GM12864 (cell line): ENCODE measurements around the gene USP3.

Experiments used
- DNase-seq: peaks from one replicate; pipeline ENCODE4 v3.0.0-alpha.2; 2011; ENCODE audit warnings: low read depth
- H3K4me3 ChIP-seq: 2 replicates; pipeline ENCODE4 v1.5.1; 2011; ENCODE audit warnings: mild to moderate bottlenecking, low read depth, low read length, control low read depth
- TF ChIP-seq, protein P1 (sequence below): IDR thresholded peaks from 2 replicates; pipeline ENCODE4 v1.5.1; 2011; ENCODE audit warnings: low read depth, mild to moderate bottlenecking, moderate library complexity, low read length, control low read depth, inconsistent platforms; ENCODE audit errors: missing control alignments

Gene USP3

DNA sequence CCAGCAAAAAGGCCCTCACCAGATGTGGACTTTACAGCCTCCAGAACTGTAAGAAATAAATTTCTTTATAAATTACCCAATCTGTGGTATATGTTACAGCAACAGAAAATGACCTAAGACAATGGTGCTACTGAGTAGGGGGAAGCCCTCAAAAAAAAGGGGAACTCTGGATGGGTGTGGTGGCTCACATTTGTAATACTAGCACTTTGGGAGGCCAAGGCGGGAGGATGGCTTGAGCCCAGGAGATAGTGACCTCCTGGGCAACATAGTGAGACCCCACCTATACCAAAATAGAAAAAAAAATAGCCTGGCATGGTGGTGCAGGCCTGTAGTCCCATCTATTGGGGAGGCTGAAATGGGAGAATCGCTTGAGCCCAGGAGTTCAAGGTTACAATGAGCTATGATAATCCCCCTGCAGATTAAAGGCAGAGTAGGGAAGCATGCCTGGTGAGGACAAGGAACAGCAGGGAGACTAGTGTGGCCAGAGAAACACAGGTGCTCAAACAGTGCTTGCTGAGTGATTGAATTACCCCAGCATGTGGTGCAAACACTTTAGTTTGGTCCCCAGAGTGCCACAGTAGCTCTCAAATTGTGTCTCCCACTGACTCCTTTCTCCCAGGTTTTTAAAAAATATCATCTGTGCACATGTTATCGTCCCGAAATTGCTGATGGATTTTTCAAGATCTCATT lies 13.9 kb upstream of the USP3 start:
- TF ChIP-seq, protein P1, sequence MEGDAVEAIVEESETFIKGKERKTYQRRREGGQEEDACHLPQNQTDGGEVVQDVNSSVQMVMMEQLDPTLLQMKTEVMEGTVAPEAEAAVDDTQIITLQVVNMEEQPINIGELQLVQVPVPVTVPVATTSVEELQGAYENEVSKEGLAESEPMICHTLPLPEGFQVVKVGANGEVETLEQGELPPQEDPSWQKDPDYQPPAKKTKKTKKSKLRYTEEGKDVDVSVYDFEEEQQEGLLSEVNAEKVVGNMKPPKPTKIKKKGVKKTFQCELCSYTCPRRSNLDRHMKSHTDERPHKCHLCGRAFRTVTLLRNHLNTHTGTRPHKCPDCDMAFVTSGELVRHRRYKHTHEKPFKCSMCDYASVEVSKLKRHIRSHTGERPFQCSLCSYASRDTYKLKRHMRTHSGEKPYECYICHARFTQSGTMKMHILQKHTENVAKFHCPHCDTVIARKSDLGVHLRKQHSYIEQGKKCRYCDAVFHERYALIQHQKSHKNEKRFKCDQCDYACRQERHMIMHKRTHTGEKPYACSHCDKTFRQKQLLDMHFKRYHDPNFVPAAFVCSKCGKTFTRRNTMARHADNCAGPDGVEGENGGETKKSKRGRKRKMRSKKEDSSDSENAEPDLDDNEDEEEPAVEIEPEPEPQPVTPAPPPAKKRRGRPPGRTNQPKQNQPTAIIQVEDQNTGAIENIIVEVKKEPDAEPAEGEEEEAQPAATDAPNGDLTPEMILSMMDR = no peak
- DNase-seq = no peak
- no peak overlapping the region for H3K4me3 ChIP-seq

DNA sequence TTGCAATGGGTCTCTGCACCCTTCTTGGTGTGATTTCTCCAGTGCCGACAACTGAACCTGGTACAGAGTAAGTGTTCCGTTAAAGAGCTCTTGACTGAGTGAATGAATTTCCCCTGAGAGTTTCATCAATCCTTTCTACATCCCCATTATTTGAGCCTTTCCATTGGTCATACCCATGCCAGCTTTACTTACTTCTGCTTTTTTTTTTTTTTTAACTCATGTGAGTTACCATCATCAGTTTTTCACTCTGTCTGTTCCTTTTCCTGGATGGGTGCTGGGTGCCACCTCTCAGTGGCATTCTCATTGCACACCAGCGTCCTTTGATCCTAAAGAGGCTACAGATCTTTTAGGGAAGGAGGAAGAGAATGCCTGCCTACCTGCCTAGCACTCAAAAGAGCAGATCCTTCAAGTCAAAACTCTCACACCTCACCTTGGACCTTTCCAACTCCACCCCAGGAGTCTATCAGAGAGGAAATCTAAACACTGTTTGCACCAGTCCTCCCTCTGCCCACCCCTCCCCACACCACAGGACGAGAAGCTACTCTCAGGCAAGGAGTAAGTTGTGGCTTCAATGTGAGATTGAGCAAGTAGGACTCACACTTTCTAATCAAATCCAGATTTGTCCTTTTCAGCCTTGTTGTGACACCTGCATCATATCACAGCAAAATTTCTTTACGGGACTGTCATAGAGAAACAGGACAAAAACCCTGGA lies 13.1 kb upstream of the USP3 start:
- no peak overlapping the region for H3K4me3 ChIP-seq
- no peak for DNase-seq
- TF ChIP-seq, protein P1 = no peak

DNA sequence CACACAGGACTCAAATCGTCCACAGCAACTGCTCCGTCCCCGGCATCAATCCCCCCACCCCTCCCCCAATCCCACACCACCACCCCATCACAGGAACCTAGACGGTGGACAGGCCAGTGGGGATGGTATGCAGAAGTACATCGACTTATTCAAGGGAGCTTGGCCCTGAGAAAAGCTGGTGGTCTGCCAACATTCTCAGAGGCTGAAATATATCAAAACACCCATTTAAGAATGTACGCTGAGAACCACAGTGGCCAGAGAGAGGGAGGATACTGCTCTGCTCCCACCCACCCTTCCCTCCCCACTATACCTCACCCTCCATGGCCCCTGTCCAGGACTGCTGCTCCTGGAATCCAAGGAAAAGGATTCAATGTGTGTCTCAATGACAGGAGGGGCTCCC lies 12.4 kb upstream of the USP3 start:
- DNase-seq = no peak
- TF ChIP-seq, protein P1 = no peak
- no peak overlapping the region for H3K4me3 ChIP-seq

DNA sequence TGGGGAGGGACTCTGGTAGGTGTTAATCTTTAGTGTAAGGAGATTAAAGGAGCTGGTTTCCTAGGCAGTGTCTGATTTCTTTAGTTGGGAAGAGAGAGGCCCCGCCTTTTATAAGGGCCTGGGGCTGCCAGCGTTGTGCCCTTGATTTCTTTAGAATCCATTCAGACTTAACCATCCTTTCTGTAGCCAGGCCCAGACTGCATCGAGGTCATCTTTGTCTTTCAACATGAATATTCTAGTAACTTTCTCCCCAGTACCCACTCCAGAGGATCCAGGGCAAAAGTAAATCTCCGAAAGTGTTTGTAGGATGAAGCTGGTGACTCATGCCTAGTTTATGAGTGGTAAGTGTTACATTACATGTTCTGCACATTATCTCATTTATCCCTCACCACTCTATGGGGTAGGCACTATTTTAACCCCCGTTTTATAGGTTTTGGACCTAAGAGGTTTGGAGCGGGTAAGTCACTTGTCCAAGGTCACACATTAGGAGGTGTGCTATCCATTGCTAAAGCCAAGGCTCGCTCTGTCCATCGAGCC lies 11.8 kb upstream of the USP3 start:
- DNase-seq = no peak
- TF ChIP-seq, protein P1 = no peak

DNA sequence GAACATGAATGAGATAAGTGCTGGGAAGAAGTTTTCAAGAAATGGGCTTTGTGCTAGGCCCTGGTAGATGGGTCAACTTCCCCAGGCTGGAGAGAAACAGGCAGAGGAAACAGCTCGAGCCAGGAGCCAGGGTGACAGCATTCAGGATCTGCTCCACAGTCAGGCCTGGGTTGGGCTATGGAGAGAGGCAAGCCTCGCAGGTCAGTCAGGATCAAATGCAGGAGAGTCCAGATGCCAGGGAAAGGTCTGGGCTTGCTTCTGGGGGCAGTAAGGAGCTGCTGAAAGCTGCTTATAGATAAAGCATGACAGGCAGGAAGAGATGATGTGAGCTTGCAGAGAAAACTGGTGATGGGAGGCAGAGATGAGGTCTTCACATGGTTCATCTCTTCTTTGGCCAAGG lies 11.0 kb upstream of the USP3 start:
- TF ChIP-seq, protein P1 = no peak
- H3K4me3 ChIP-seq = no peak overlapping the region
- DNase-seq = no peak

More for the DNA sequence above, 11.8 kb upstream of the USP3 start:
- no peak overlapping the region for H3K4me3 ChIP-seq

DNA sequence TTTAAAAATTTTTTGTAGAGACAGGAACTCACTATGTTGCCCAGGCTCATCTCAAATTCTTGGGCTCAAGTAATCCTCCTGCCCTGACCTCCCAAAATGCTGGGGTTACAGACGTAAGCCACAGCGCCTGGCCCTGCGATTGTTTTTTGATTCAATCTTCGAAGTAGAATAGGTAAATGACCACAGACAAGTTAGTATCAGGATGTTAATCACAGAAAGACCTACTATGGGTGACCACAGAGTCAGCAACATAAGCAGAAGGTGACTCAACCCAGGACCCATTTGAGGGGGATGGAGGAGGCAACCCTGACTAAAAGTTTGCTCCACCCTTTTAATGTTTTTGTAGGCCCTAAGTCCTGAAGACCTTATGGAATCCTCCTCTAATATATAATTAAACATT lies 10.0 kb upstream of the USP3 start:
- no peak overlapping the region for H3K4me3 ChIP-seq
- TF ChIP-seq, protein P1 = no peak
- no peak for DNase-seq
